Measurements from ENCODE around the gene POLR2A.

POLR2A gene

DNA sequence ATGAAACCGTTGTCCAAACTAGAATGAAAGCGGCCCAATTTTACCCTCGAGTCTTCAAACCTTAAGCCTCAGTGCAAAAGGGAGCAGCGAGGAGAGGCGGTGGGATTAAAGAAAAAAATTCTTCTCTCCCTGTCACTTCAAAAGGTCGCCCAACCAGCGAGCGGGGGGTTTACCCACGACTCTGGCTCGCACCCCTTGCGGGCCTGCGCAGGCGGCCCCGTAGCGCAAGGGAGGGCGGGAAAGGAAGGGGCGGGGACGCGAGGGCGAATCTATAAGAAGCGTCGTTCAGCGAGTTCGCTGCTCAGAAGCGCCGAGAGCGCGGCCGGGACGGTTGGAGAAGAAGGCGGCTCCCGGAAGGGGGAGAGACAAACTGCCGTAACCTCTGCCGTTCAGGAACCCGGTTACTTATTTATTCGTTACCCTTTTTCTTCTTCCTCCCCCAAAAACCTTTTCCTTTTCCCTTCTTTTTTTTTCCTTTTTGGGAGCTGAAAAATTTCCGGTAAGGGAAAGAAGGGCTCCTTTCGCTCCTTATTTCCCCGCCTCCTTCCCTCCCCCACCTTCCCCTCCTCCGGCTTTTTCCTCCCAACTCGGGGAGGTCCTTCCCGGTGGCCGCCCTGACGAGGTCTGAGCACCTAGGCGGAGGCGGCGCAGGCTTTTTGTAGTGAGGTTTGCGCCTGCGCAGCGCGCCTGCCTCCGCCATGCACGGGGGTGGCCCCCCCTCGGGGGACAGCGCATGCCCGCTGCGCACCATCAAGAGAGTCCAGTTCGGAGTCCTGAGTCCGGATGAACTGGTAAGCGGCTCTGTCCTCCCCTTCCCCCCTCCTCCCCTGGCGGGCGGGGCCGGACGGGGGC, at the start of gene POLR2A:
POLR2A (plus strand) TSS at position 300 of the 852 bp plus-strand sequence.
- peak; percentile 98 for DNase-seq

GRCh38 chr17:7435676-7436555, 48.2 kb upstream of the POLR2A start:
- DNase-seq, result peak; percentile 65

- DNase-seq, result peak; percentile 91
These were observed 47.4 kb upstream of the POLR2A start for GRCh38 chr17:7436556-7437368.

DNA sequence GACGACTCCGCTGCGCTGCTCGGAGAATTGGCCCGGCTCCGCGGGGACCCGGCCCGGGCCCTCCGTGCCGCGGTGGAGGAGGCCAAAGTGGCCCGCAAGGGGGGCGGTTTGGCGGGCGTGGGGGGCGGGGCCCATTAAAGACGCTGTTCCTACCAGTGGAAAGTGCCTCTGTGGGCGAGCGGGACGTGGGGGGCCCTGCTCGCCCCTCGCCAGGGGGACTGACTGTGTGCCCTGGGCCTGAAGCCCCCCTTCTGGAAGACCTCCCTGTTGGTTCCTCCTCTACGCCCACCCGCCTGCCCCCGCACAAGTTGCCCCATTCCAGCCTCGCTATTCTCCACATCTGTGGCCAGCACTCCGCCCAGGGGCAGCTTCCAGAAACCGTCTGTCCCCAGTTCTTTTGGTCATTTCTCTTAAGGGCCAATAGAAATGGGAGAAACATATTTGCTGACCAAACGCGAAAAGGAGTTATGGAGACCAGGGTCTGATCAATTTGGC, 46.8 kb upstream of the POLR2A start:
- no peak for DNase-seq

GRCh38 chr17:7437950-7438614, 46.1 kb upstream of the POLR2A start:
- peak; percentile 59 for DNase-seq

- no peak for DNase-seq
These were observed 45.3 kb upstream of the POLR2A start for GRCh38 chr17:7438656-7439460.

DNA sequence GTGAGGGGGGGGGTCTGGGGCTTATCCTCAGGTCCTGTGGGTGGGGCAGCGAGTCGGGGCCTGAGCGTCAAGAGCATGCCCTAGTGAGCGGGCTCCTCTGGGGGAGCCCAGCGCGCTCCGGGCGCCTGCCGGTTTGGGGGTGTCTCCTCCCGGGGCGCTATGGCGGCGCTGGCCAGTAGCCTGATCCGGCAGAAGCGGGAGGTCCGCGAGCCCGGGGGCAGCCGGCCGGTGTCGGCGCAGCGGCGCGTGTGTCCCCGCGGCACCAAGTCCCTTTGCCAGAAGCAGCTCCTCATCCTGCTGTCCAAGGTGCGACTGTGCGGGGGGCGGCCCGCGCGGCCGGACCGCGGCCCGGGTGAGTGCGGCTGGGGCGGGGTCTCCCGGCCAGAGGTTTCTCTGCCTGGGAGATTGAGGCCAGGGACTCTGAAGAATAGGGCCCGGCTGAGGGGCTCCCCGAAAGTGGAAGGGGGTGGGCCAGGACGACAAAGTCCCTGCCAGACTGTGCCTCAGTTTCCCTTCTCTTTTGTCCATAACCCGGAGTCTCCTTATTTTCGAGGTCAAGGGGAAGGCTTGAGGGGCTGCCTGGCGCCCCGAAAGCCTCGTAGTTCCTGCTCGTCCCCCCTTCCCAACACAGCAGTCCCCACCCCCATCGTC, 44.6 kb upstream of the POLR2A start, which contains the start of gene FGF11:
FGF11 (plus strand) TSS at position 51 of the 651 bp plus-strand sequence; CDS start at position 160, 109 bp downstream.
- no peak for DNase-seq

DNA sequence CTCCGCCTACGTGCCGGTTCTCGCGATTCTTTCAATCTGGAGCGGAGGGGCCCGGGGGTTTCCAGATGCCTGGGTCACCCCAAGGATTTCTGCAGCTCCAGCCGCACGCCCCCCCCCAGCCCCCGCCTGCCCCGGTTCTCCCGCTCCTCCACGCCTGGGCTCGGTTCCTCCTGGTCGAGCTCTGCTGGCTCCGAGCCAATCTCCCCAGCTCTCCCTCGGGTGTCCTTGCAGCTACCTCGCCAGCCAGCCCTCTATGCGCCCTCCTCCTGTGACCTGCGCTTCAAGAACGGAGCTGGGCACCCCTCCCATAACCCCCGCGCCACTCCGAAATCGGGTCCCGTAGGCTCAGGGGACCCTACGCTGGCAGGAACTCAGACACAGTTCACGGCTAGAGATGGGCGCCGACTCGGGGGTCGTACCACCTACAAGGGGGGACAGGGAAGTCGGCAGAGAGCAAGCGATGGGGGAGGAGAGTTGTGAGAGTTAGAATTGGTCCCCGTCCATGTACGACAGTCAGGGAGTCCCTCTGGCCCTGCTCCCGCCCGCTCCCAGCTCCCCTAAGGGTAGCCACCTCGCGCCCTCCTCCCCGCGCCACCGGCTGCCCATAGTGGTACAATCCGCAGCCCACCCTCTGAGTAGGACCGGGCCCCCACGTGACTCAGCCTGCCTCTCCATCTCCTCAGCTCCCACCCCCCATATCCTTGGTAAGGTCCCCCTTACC, 43.9 kb upstream of the POLR2A start:
- DNase-seq, result peak; percentile 27

DNA sequence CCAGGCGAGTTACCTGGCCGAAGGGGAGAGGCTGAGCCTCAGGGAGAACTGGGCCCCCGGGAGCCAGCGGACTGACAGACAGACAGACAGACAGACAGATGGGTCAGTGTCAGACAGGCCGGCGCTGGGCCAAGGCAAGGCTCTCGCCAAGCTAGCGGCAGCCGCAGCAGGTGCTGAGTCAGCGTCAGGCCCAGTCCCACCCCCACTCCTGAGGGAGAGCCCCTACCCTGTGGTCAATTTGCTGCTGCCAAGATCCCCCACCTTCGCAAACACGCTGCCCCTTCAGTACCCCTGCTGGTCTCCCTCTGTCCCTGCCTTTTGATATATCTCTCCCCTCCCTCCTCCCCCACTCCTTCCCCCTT, 43.4 kb upstream of the POLR2A start:
- no peak for DNase-seq

DNA sequence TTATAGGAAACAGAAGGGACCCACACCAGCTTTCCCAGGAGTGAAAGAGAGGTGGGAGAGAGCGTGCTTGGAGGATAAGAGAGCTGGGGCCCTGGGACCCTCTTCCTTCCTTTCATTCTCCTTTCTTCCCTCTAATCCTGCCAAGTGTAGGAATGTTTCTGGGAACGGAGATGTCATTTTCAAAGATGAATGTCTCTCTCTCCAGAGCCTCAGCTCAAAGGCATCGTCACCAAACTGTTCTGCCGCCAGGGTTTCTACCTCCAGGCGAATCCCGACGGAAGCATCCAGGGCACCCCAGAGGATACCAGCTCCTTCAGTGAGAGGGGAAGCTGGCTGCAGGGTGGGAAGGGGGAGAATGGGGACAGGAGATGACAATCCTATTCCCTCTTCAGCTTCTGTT, 42.9 kb upstream of the POLR2A start:
- no peak for DNase-seq

GRCh38 chr17:7442142-7442541, 42.0 kb upstream of the POLR2A start:
- no peak for DNase-seq

- DNase-seq, result no peak
These were observed 40.4 kb upstream of the POLR2A start for GRCh38 chr17:7443499-7444485.

- no peak for DNase-seq
These were observed 39.2 kb upstream of the POLR2A start, which contains the start of gene CHRNB1 for GRCh38 chr17:7444682-7445618. TSS of gene CHRNB1 (plus strand) at chr17:7445061. CDS start at chr17:7445128, 67 bp downstream.

DNA sequence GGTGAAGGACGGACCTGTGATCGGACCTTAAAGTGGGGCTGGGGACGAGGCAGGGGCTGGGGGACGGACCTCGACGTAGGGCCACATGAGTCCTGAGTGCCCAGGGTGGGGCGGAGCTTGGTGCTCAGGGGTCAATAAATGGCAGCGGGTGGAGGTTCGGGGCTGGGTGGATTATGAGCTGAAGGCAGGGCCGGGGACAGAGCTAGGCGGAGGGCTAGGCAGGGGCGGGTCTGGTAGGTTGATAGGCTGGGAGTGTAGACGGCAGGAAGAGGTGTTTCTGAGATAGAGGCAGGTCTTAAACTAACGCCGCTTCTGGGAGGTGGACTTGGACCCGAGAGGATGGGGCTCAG, 38.6 kb upstream of the POLR2A start:
- no peak for DNase-seq

- no peak for DNase-seq
These were observed 35.7 kb upstream of the POLR2A start for GRCh38 chr17:7448461-7448860.

DNA sequence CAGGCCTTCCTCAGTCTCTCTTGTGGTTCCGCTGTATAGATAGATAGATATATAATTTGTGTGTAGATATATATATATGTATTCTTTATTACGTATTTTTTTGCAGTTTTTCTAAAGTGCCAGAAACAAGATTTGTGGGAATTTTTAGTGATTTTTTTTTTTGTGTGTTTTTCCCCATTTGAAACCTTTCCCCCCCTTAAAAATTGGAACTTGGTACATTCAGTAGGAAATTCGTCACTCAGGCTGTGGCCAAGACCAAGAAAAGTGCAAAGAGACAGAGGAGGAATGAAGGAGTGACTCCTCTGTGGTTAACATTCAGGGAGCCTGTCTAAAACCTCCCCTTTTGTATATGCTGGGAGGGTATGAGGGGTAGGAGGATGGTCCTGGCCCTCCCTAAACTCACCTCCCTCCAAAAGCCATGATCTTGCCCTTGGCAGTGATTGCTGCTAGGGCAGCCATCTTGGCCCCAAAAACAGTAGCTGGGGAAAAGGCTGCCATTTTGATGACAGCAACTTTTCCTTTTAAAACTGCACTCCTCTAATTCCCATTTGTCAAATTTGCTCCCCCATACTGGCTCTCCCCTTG, 24.1 kb upstream of the POLR2A start:
- no peak for DNase-seq

Data from activated CD4-positive, alpha-beta T cell treated with anti-CD3 and anti-CD28 coated beads, Interleukin-2, Interleukin-6, amounts not matched to agents 100 ng/mL and 50 ng/mL, durations not matched to agents 16 hours and 8 hours (primary cell).